Hematopoietic multipotent progenitor cell treated with erythropoietin and hydrocortisone succinate and interleukin-3 and kit ligand, for 17 days (in vitro differentiated cells): ENCODE measurements around the gene CNTN2.

Experiments
- DNase-seq: peaks from one replicate; pipeline ENCODE4 v3.0.0-alpha.2; 2015; ENCODE audit warnings: low spot score

The CNTN2 gene

GRCh38 chr1:205042911-205043806 lies at the start of gene CNTN2:
Gene CNTN2, plus strand, starts transcription at chr1:205043212. Its CDS starts 9,974 bp downstream, at chr1:205053186.
- DNase-seq: no peak

GRCh38 chr1:204994086-204994862 lies 48.7 kb upstream of the CNTN2 start:
- no peak for DNase-seq

- DNase-seq: no peak
Observed at GRCh38 chr1:204996981-204997380, 46.0 kb upstream of the CNTN2 start.

GRCh38 chr1:204997591-204998355 lies 45.2 kb upstream of the CNTN2 start:
- no peak for DNase-seq

GRCh38 chr1:205001162-205001561 lies 41.9 kb upstream of the CNTN2 start:
- DNase-seq: no peak

GRCh38 chr1:205002705-205003104 lies 40.3 kb upstream of the CNTN2 start:
- DNase-seq: no peak

- DNase-seq: no peak
Observed at GRCh38 chr1:205003358-205004131, 39.5 kb upstream of the CNTN2 start.

GRCh38 chr1:205004351-205004750 lies 38.7 kb upstream of the CNTN2 start:
- DNase-seq: no peak

- no peak for DNase-seq
Observed at GRCh38 chr1:205008896-205009295, 34.1 kb upstream of the CNTN2 start.

- DNase-seq: no peak
Observed at GRCh38 chr1:205009670-205010069, 33.3 kb upstream of the CNTN2 start.

GRCh38 chr1:205012391-205013140 lies 30.4 kb upstream of the CNTN2 start:
- DNase-seq: no peak

GRCh38 chr1:205013683-205014367 lies 29.2 kb upstream of the CNTN2 start:
- DNase-seq: no peak

- no peak for DNase-seq
Observed at GRCh38 chr1:205014783-205015182, 28.2 kb upstream of the CNTN2 start.

GRCh38 chr1:205015241-205015640 lies 27.8 kb upstream of the CNTN2 start:
- no peak for DNase-seq

GRCh38 chr1:205016075-205016474 lies 26.9 kb upstream of the CNTN2 start:
- DNase-seq: no peak

- DNase-seq: no peak
Observed at GRCh38 chr1:205016584-205016983, 26.4 kb upstream of the CNTN2 start.

- no peak for DNase-seq
Observed at GRCh38 chr1:205017001-205017400, 26.0 kb upstream of the CNTN2 start.

- no peak for DNase-seq
Observed at GRCh38 chr1:205017766-205018165, 25.2 kb upstream of the CNTN2 start.

GRCh38 chr1:205018381-205018780 lies 24.6 kb upstream of the CNTN2 start:
- no peak for DNase-seq

GRCh38 chr1:205020466-205020865 lies 22.5 kb upstream of the CNTN2 start:
- no peak for DNase-seq
